K562 (cell line): ENCODE data around the gene SHFL. TPM values are rescaled to one million over a fixed set of nuclear protein-coding genes. Genes with fewer than 3 reads are reported as not detected.

Experiments
- ARID4B ChIP-seq: sonication (generic); formaldehyde crosslinking; IDR thresholded peaks from 2 replicates; pipeline ENCODE4 v1.8.0; 2022; ENCODE audit warnings: mild to moderate bottlenecking, missing genetic modification reagents
- BHLHE40 ChIP-seq: IDR thresholded peaks from 2 replicates; pipeline ENCODE4 v1.6.1; 2011; ENCODE audit warnings: low read length, improper control_type of control experiment
- BMI1 ChIP-seq: fragments of 150-350 bp; IDR thresholded peaks from 2 replicates; pipeline ENCODE4 v1.6.1; 2014; ENCODE audit warnings: low read length
- CREB5 ChIP-seq: fragments of 250-450 bp; sonication (Bioruptor Pico); IDR thresholded peaks from 2 replicates; pipeline ENCODE4 v1.5.0; 2020; ENCODE audit warnings: mild to moderate bottlenecking
- ELK1 ChIP-seq: sonication (generic); formaldehyde crosslinking; IDR thresholded peaks from 2 replicates; pipeline ENCODE4 v1.8.1; 2022; ENCODE audit warnings: missing genetic modification reagents
- GMEB1 ChIP-seq: fragments of 250-450 bp; sonication (Bioruptor Pico); IDR thresholded peaks from 2 replicates; pipeline ENCODE4 v1.4.0; 2020; ENCODE audit warnings: mild to moderate bottlenecking
- MCM5 ChIP-seq: fragments of 450-650 bp; IDR thresholded peaks from 2 replicates; pipeline ENCODE4 v1.6.1; 2016; ENCODE audit warnings: low read depth
- NFRKB ChIP-seq: fragments of 450-650 bp; IDR thresholded peaks from 2 replicates; pipeline ENCODE4 v1.6.1; 2016; ENCODE audit warnings: low read depth
- SIN3B ChIP-seq: fragments of 450-650 bp; IDR thresholded peaks from 2 replicates; pipeline ENCODE4 v1.6.1; 2017; ENCODE audit warnings: low read depth, mild to moderate bottlenecking, moderate library complexity
- ZFP1 ChIP-seq: fragments of 450-650 bp; formaldehyde crosslinking; IDR thresholded peaks from 2 replicates; pipeline ENCODE4 v1.4.0; 2020; ENCODE audit warnings: mild to moderate bottlenecking, mixed read lengths
- ZKSCAN8 ChIP-seq: fragments of 200-800 bp; sonication (Bioruptor generic); IDR thresholded peaks from 2 replicates; pipeline ENCODE4 v1.6.1; 2016; ENCODE audit warnings: missing genetic modification characterization, missing compliant biosample characterization
- ZNF134 ChIP-seq: fragments of 250-450 bp; sonication (Bioruptor Pico); conservative IDR thresholded peaks from 2 replicates; pipeline ENCODE4 v1.4.0; 2020
- ZNF253 ChIP-seq: fragments of 250-450 bp; sonication (Bioruptor Pico); conservative IDR thresholded peaks from 2 replicates; pipeline ENCODE4 v1.6.1; 2021; ENCODE audit warnings: mild to moderate bottlenecking
- polyA plus RNA-seq, 8 experiments: library from polyadenylated mRNA; depleted of rRNA in 4 of 8; stranded (reverse) in 5 of 8; unstranded in 3 of 8; fragments of >200 nt; fragmentation: Nextera tagmentation in 2 of 8; fragmentation: Illumina TruSeq in 1 of 8; extraction: Ambion mirVana in 2 of 8; extraction: Trizol in 1 of 8; gene quantifications; 2 replicates each; pipeline versions ENCODE4 v1.2.1 to v1.2.3, GENCODE V29; 2011 to 2014; ENCODE audit warnings: inconsistent platforms in 1 of 8, missing spikeins in 1 of 8
- total RNA-seq, 7 experiments: library from RNA; depleted of rRNA in 6 of 7; stranded (reverse); fragments of >200 nt in 6 of 7; fragmentation: Illumina TruSeq in 2 of 7; extraction: Trizol in 2 of 7; gene quantifications; 2 replicates each; pipeline versions ENCODE4 v1.2.1 to v1.2.3, GENCODE V29; 2011 to 2021; ENCODE audit warnings: low replicate concordance in 1 of 7

Gene SHFL
- total and polyA plus RNA-seq, 9 of the 15 experiments (the other 6 are each of a cell fraction or from before 2014, with no cell fraction given): 1.5 to 25.7 (median 13.0) TPM

- TF ChIP-seq GMEB1 (CRISPR knock-in tag) (peak; percentile 69), ELK1 (CRISPR knock-in tag) (no peak), ZNF253 (CRISPR knock-in tag) (no peak), CREB5 (no peak), BHLHE40 (no peak), ZKSCAN8 (CRISPR knock-in tag) (no peak), ZNF134 (CRISPR knock-in tag) (no peak), MCM5 (no peak), BMI1 (no peak), ZFP1 (no peak), ARID4B (CRISPR knock-in tag) (0 out of 2 replicates have a peak, but pooled peaks have one; percentile 41), SIN3B (no peak), NFRKB (no peak)
Measured at GRCh38 chr19:10085641-10086590, at the start of gene SHFL (continued).
